Upper lobe of left lung (tissue), 6 donors: Measurements from ENCODE around the gene ZNF212. TPM values are rescaled to one million over a fixed set of nuclear protein-coding genes. Genes with fewer than 3 reads are reported as not detected.

Experiments used
- ATAC-seq, 2 donors: fragments of 200-7000 bp; cut with Tn5 transposase; one replicate each; pipeline ENCODE4 v1.9.1; 2022; ENCODE audit warnings: mild to moderate bottlenecking in 2 of 2, moderate library complexity in 2 of 2; ENCODE audit not compliant: low FRiP score in 2 of 2
- DNase-seq, 2 donors: peaks; one replicate each; pipeline ENCODE4 v3.0.0-alpha.2; 2019 to 2020
- H3K27ac ChIP-seq, 4 donors: fragments of 200-600 bp; sonication (generic); one replicate each; pipeline ENCODE4 v1.5.1; 2016 to 2019
- H3K27me3 ChIP-seq, 4 donors: fragments of 200-600 bp; sonication (generic); one replicate each; pipeline ENCODE4 v1.5.1; 2017 to 2019
- H3K36me3 ChIP-seq, 4 donors: fragments of 200-600 bp; sonication (generic); one replicate each; pipeline ENCODE4 v1.5.1; 2016 to 2019
- H3K4me1 ChIP-seq, 4 donors: fragments of 200-600 bp; sonication (generic); one replicate each; pipeline ENCODE4 v1.5.1; 2018 to 2019
- H3K4me3 ChIP-seq, 4 donors: fragments of 200-600 bp; sonication (generic); one replicate each; pipeline ENCODE4 v1.5.1; 2017 to 2019; ENCODE audit warnings: mild to moderate bottlenecking in 2 of 4, moderate library complexity in 1 of 4
- H3K9me3 ChIP-seq, 4 donors: fragments of 200-600 bp; sonication (generic); one replicate each; pipeline ENCODE4 v1.5.1; 2018 to 2019
- CTCF ChIP-seq, 6 experiments: fragments of 450-650 bp in 4 of 6; fragments of 200-600 bp in 2 of 6; sonication (generic) in 2 of 6; IDR thresholded peaks; one replicate each; pipeline ENCODE4 v1.5.1; 2016 to 2019; ENCODE audit warnings: antibody characterized with exemption in 6 of 6
- EP300 ChIP-seq, 4 donors: sonication (generic); formaldehyde crosslinking; IDR thresholded peaks; one replicate each; pipeline ENCODE4 v1.5.1; 2017; ENCODE audit warnings: antibody characterized with exemption in 4 of 4, control low read depth in 2 of 4
- POLR2A ChIP-seq, 4 donors: fragments of 450-650 bp; IDR thresholded peaks; one replicate each; pipeline ENCODE4 v1.5.1; 2016 to 2017; ENCODE audit warnings: antibody characterized with exemption in 4 of 4, mild to moderate bottlenecking in 2 of 4
- POLR2AphosphoS5 ChIP-seq, 2 donors: sonication (generic); formaldehyde crosslinking; IDR thresholded peaks; one replicate each; pipeline ENCODE4 v1.5.1; 2017; ENCODE audit warnings: antibody characterized with exemption in 2 of 2
- WGBS, 2 donors: methylation state at CpG; one replicate each; pipeline ENCODE4 v1.1.5; 2017 to 2018; 5-methylcytosine and 5-hydroxymethylcytosine counted together
- total RNA-seq, 6 donors: library from RNA; depleted of rRNA in 4 of 6; stranded (reverse); fragments of >200 nt in 4 of 6; gene quantifications; one replicate each; pipeline versions ENCODE4 v1.1.0 to v1.2.1, GENCODE V29; 2016 to 2021
- donor health status: DM: no; HTN: no; CAD: no; lungs with moderate emphysema.
- donor health status: DM: no; HTN: yes; CAD: no; lungs with severe emphysema.

The ZNF212 gene
- total RNA-seq, 6 donors from 2014 or later = 10.3 to 33.5 (median 10.9) TPM

GRCh38 chr7:149196151-149196704 is 43.2 kb upstream of the ZNF212 start:
- H3K4me3 ChIP-seq = peak overlapping the region; percentile 64 to 96 (median 84)
- WGBS, 2 donors = 0 to 2% methylated on average over 6 to 17 of the region's 17 CpGs
- peaks cover 20 to 33% (median 30%) of the 10 kb centered on the region in 4 donors for H3K36me3 ChIP-seq
- peaks cover 21 to 26% (median 23%) of the 10 kb centered on the region in 4 donors for H3K4me1 ChIP-seq
- ATAC-seq = no peak
- H3K9me3 ChIP-seq = no peaks in the 10 kb centered on the region
- H3K27ac ChIP-seq = peak overlapping the region; percentile 87 to 95 (median 91)
- no peaks in the 10 kb centered on the region for H3K27me3 ChIP-seq
- no peak for TF ChIP-seq EP300 (IDR thresholded peaks at IDR 0.05)
- TF ChIP-seq POLR2A (IDR thresholded peaks at IDR 0.05) = no peak
- no peak for TF ChIP-seq CTCF (IDR thresholded peaks at IDR 0.05)
- no peak for TF ChIP-seq POLR2AphosphoS5 (IDR thresholded peaks at IDR 0.05)
- DNase-seq = no peak

- no peaks in the 10 kb centered on the region for H3K9me3 ChIP-seq
- TF ChIP-seq POLR2AphosphoS5 (IDR thresholded peaks at IDR 0.05) = no peak
- no peak for TF ChIP-seq CTCF (IDR thresholded peaks at IDR 0.05)
- no peak for TF ChIP-seq EP300 (IDR thresholded peaks at IDR 0.05)
- TF ChIP-seq POLR2A (IDR thresholded peaks at IDR 0.05) = no peak
- peaks cover 20 to 38% (median 34%) of the 10 kb centered on the region in 4 donors for H3K36me3 ChIP-seq
- no peaks in the 10 kb centered on the region for H3K27me3 ChIP-seq
- H3K4me3 ChIP-seq = peak overlapping the region; percentile 64 to 96 (median 84)
- 23 to 35% methylated on average over 6 to 7 of the region's 7 CpGs for WGBS, 2 donors
- DNase-seq (peak in 1 of 2 donors; percentile 35), ATAC-seq (peak in 1 of 2 donors; percentile 4)
- peaks cover 21 to 26% (median 23%) of the 10 kb centered on the region in 4 donors for H3K4me1 ChIP-seq
- peak overlapping the region; percentile 87 to 95 (median 91) for H3K27ac ChIP-seq
Observed at GRCh38 chr7:149196705-149197171, 42.7 kb upstream of the ZNF212 start.

GRCh38 chr7:149197675-149198074 is 41.8 kb upstream of the ZNF212 start:
- WGBS, 2 donors = 71 to 74% methylated on average over 4 of the region's 4 CpGs
- Histone ChIP-seq H3K4me3 (peak overlapping the region in 1 of 4 donors; percentile 94), H3K27me3 (no peaks in the 10 kb centered on the region), H3K9me3 (no peaks in the 10 kb centered on the region), H3K36me3 (peaks cover 20 to 47% (median 39%) of the 10 kb centered on the region in 4 donors), H3K4me1 (peaks cover 21 to 31% (median 26%) of the 10 kb centered on the region in 4 donors), H3K27ac (peak overlapping the region in 2 of 4 donors; percentile 1 to 95)
- no peak for TF ChIP-seq EP300 (IDR thresholded peaks at IDR 0.05)
- TF ChIP-seq POLR2AphosphoS5 (IDR thresholded peaks at IDR 0.05) = no peak
- no peak for TF ChIP-seq CTCF (IDR thresholded peaks at IDR 0.05)
- TF ChIP-seq POLR2A (IDR thresholded peaks at IDR 0.05) = no peak
- ATAC-seq (no peak), DNase-seq (no peak)

- peaks cover 21 to 38% (median 28%) of the 10 kb centered on the region in 4 donors for H3K4me1 ChIP-seq
- H3K36me3 ChIP-seq = peaks cover 20 to 53% (median 42%) of the 10 kb centered on the region in 4 donors
- H3K4me3 ChIP-seq = no peak overlapping the region
- WGBS, 2 donors = 89 to 91% methylated on average over 22 of the region's 22 CpGs
- H3K27me3 ChIP-seq = no peaks in the 10 kb centered on the region
- peak in 1 of 2 donors; percentile 55 for DNase-seq
- no peak for ATAC-seq
- H3K9me3 ChIP-seq = no peaks in the 10 kb centered on the region
- H3K27ac ChIP-seq = no peak overlapping the region
- TF ChIP-seq POLR2AphosphoS5 (IDR thresholded peaks at IDR 0.05) = no peak
- TF ChIP-seq EP300 (IDR thresholded peaks at IDR 0.05) = no peak
- no peak for TF ChIP-seq POLR2A (IDR thresholded peaks at IDR 0.05)
- no peak for TF ChIP-seq CTCF (IDR thresholded peaks at IDR 0.05)
Observed at GRCh38 chr7:149198161-149198816, 41.2 kb upstream of the ZNF212 start.
